NCI-H2196 treated with DMSO at 0.1 percent for 48 hours (cell line): ENCODE measurements around the gene ZNF527.
A peak's percentile ranks its signal among the peaks of the same experiment; 100 is the strongest.
"Not testable (repeated sequence)": the region's sequence is repeated elsewhere in the genome, so short reads cannot be mapped to it uniquely, and the experiment has no call there.

Source experiments
- DNase-seq: peaks from one replicate; lab custom pipeline; 2025; ENCODE audit not compliant: unreplicated experiment; lab: John Stamatoyannopoulos, UW

The ZNF527 gene

GRCh38 chr19:37370880-37371661 lies at the start of gene ZNF527:
ZNF527 (plus strand) TSS chr19:37371099; CDS start chr19:37374199, 3,100 bp downstream.
- peak; percentile 93 for DNase-seq

GRCh38 chr19:37329686-37330085 lies 41.2 kb upstream of the ZNF527 start:
- DNase-seq: no peak

- DNase-seq: no peak
Measured at GRCh38 chr19:37332839-37333238, 38.1 kb upstream of the ZNF527 start.

GRCh38 chr19:37333457-37333856 lies 37.4 kb upstream of the ZNF527 start:
- DNase-seq: no peak

- peak; percentile 73 for DNase-seq
Measured at GRCh38 chr19:37334179-37335071, 36.5 kb upstream of the ZNF527 start.

GRCh38 chr19:37342753-37343152 lies 28.1 kb upstream of the ZNF527 start:
- DNase-seq: no peak

GRCh38 chr19:37346091-37346490 lies 24.8 kb upstream of the ZNF527 start:
- no peak for DNase-seq

GRCh38 chr19:37348060-37348459 lies 22.8 kb upstream of the ZNF527 start:
- no peak for DNase-seq

- DNase-seq: no peak
Measured at GRCh38 chr19:37353968-37354367, 16.9 kb upstream of the ZNF527 start.

GRCh38 chr19:37355901-37356300 lies 15.0 kb upstream of the ZNF527 start:
- DNase-seq: no peak

- no peak for DNase-seq
Measured at GRCh38 chr19:37361994-37362393, 8.9 kb upstream of the ZNF527 start.

GRCh38 chr19:37362733-37363132 lies 8.2 kb upstream of the ZNF527 start:
- no peak for DNase-seq

GRCh38 chr19:37370386-37370879 lies 466 bp upstream of the ZNF527 start:
- not testable (repeated sequence) for DNase-seq

GRCh38 chr19:37389234-37389633 lies 18.3 kb downstream of the ZNF527 start:
- no peak for DNase-seq

GRCh38 chr19:37391399-37391798 lies 20.5 kb downstream of the ZNF527 start:
- DNase-seq: not testable (repeated sequence)

- DNase-seq: no peak
Measured at GRCh38 chr19:37401078-37401477, 30.2 kb downstream of the ZNF527 start.

GRCh38 chr19:37403403-37403802 lies 32.5 kb downstream of the ZNF527 start:
- DNase-seq: no peak

- not testable (repeated sequence) for DNase-seq
Measured at GRCh38 chr19:37406140-37406846, 35.4 kb downstream of the ZNF527 start.

GRCh38 chr19:37412700-37413099 lies 41.8 kb downstream of the ZNF527 start:
- DNase-seq: no peak

GRCh38 chr19:37413313-37414084 lies 42.6 kb downstream of the ZNF527 start:
- DNase-seq: no peak
